IgD-negative memory B cell (primary cell): Measurements from ENCODE around the gene MAN2A2. TPM values are rescaled to one million over a fixed set of nuclear protein-coding genes. Genes with fewer than 3 reads are reported as not detected.
A peak's percentile ranks its signal among the peaks of the same experiment; 100 is the strongest.
"Not testable (repeated sequence)": the region's sequence is repeated elsewhere in the genome, so short reads cannot be mapped to it uniquely, and the experiment has no call there.

Source experiments
- H3K27ac Mint-ChIP-seq, 3 donors: one replicate each; pipeline ENCODE4 v1.8.0; 2020 to 2022; ENCODE audit warnings: mild to moderate bottlenecking in 3 of 3, mixed read lengths in 3 of 3, moderate library complexity in 1 of 3
- H3K27me3 Mint-ChIP-seq: one replicate; pipeline ENCODE4 v1.8.0; 2021; ENCODE audit warnings: mixed read lengths
- H3K36me3 Mint-ChIP-seq: one replicate; pipeline ENCODE4 v1.8.0; 2020; ENCODE audit warnings: mild to moderate bottlenecking, mixed read lengths
- H3K4me1 Mint-ChIP-seq, 3 donors: one replicate each; pipeline ENCODE4 v1.8.0; 2020 to 2022; ENCODE audit warnings: mixed read lengths in 3 of 3, mild to moderate bottlenecking in 1 of 3
- H3K4me3 Mint-ChIP-seq, 4 donors: one replicate each; pipeline ENCODE4 v1.8.0; 2020 to 2022; ENCODE audit warnings: mild to moderate bottlenecking in 4 of 4, mixed read lengths in 4 of 4, moderate library complexity in 3 of 4
- H3K9me3 Mint-ChIP-seq, 3 donors: one replicate each; pipeline ENCODE4 v1.8.0; 2020 to 2021; ENCODE audit warnings: mixed read lengths in 3 of 3, mild to moderate bottlenecking in 1 of 3
- polyA plus RNA-seq: library from polyadenylated mRNA; unstranded; fragments of 300-500 nt; fragmentation: Illumina TruSeq; gene quantifications from one replicate; pipeline ENCODE4 v1.2.3, GENCODE V29; 2021

The MAN2A2 gene
- polyA plus RNA-seq, 1 donor from 2014 or later: 9.1 TPM

DNA sequence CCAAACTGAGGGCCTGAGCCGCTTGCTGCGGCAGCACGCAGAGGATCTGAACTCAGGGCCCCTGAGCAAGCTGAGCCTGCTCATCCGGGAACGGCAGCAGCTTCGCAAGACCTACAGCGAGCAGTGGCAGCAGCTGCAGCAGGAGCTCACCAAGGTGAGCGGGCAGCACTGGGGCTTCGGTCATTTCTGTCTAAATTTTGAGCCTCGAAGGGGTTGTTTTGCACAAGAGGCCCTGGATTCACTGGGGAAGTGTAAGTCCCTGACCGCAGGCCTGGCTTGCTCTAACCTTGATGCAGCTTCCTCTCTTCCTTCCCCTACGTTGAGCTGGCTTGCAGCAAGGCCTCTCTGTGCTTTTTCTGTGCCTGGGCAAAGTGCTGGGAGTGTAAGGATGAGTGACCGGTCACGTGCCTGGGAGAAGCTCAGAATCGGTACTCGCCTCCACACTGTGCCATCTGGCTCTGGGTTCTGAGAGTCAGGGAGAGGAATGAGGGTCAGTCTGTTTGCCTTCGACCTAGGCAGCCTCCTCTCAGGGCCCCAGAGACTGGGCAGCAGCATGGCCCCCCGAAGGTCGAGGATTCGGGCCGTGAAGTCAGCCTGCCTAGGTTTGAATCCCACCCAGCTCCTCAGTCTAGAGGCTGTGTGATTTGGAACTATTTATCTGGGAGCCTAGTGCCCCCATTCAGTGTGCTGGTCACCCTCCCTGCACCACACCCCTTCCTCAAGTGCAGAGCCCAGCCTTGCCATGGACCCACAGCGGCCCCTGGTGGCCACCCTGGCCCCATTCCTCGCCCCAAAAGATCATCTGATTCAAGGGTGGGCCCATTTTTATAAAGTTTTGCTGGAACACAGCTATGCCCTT lies 17.4 kb upstream of the MAN2A2 start:
- Mint-ChIP-seq H3K4me1 (peaks cover 15 to 19% (median 16%) of the 10 kb centered on the region in 3 donors), H3K4me3 (peak overlapping the region; percentile 49 to 90 (median 79)), H3K36me3 (peaks cover 2% of the 10 kb centered on the region), H3K27me3 (peaks cover 1% of the 10 kb centered on the region), H3K9me3 (no peaks in the 10 kb centered on the region), H3K27ac (peak overlapping the region; percentile 46 to 76 (median 63))

- peaks cover 2% of the 10 kb centered on the region for H3K36me3 Mint-ChIP-seq
- H3K4me1 Mint-ChIP-seq: peaks cover 15 to 19% (median 16%) of the 10 kb centered on the region in 3 donors
- peaks cover 1% of the 10 kb centered on the region for H3K27me3 Mint-ChIP-seq
- H3K9me3 Mint-ChIP-seq: no peaks in the 10 kb centered on the region
- peak overlapping the region in 2 of 3 donors; percentile 46 to 63 for H3K27ac Mint-ChIP-seq
- H3K4me3 Mint-ChIP-seq: peak overlapping the region in 2 of 4 donors; percentile 49 to 90
Measured at GRCh38 chr15:90886291-90886614, 16.8 kb upstream of the MAN2A2 start.

- Mint-ChIP-seq H3K4me1 (peaks cover 15 to 19% (median 16%) of the 10 kb centered on the region in 3 donors), H3K4me3 (no peak overlapping the region), H3K27ac (no peak overlapping the region), H3K9me3 (no peaks in the 10 kb centered on the region), H3K36me3 (peaks cover 2% of the 10 kb centered on the region), H3K27me3 (peaks cover 1% of the 10 kb centered on the region)
Measured at GRCh38 chr15:90887037-90887481, 16.0 kb upstream of the MAN2A2 start.

- H3K4me3 Mint-ChIP-seq: peak overlapping the region in 1 of 4 donors; percentile 5
- H3K27me3 Mint-ChIP-seq: peaks cover 1% of the 10 kb centered on the region
- peaks cover 2% of the 10 kb centered on the region for H3K36me3 Mint-ChIP-seq
- H3K9me3 Mint-ChIP-seq: no peaks in the 10 kb centered on the region
- peaks cover 14 to 17% (median 16%) of the 10 kb centered on the region in 3 donors for H3K4me1 Mint-ChIP-seq
- peak overlapping the region in 1 of 3 donors; percentile 82 for H3K27ac Mint-ChIP-seq
Measured at GRCh38 chr15:90889313-90889730, 13.8 kb upstream of the MAN2A2 start.

- Mint-ChIP-seq H3K27me3 (peaks cover 1% of the 10 kb centered on the region), H3K27ac (peak overlapping the region in 1 of 3 donors; percentile 82), H3K4me1 (peaks cover 12 to 16% (median 15%) of the 10 kb centered on the region in 3 donors), H3K4me3 (peak overlapping the region in 1 of 4 donors; percentile 5), H3K9me3 (no peaks in the 10 kb centered on the region), H3K36me3 (peaks cover 3% of the 10 kb centered on the region)
Measured at GRCh38 chr15:90889736-90890456, 13.2 kb upstream of the MAN2A2 start.

GRCh38 chr15:90890839-90891238 lies 12.3 kb upstream of the MAN2A2 start:
- H3K27me3 Mint-ChIP-seq: peaks cover 1% of the 10 kb centered on the region
- H3K27ac Mint-ChIP-seq: no peak overlapping the region
- H3K4me1 Mint-ChIP-seq: peaks cover 5 to 9% (median 8%) of the 10 kb centered on the region in 3 donors
- no peaks in the 10 kb centered on the region for H3K9me3 Mint-ChIP-seq
- H3K36me3 Mint-ChIP-seq: peaks cover 3% of the 10 kb centered on the region
- H3K4me3 Mint-ChIP-seq: no peak overlapping the region

DNA sequence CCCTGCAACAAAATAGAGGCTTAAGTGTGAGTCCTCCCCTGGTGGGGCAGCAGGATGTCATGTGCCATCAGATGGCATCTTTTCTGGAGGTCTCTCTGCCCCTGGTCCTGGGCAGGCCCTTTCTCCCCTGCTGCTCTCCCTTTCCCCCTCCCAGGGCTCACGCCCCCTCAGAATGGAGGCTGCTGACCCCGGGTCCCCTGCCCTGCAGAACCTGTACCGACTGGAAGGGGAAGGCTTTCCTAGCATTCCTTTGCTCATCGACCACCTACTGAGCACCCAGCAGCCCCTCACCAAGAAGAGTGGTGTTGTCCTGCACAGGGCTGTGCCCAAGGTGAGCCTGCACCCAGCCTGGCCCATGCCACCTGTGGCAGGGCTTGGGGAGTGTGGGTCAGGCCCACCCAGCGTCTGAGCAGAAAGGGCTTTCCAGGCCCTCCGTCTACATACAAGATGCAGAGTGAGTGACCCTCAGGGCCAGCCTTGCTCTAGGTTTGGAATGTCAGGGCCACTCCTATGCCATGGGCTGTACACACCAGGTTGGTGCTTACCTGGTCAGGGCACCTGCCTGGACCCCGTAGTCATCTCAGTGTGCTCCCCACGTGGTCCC lies 11.7 kb upstream of the MAN2A2 start:
- H3K27me3 Mint-ChIP-seq: no peaks in the 10 kb centered on the region
- no peak overlapping the region for H3K27ac Mint-ChIP-seq
- no peak overlapping the region for H3K4me3 Mint-ChIP-seq
- H3K36me3 Mint-ChIP-seq: peaks cover 3% of the 10 kb centered on the region
- H3K9me3 Mint-ChIP-seq: no peaks in the 10 kb centered on the region
- peaks cover 2 to 8% (median 6%) of the 10 kb centered on the region in 3 donors for H3K4me1 Mint-ChIP-seq

- no peak overlapping the region for H3K4me3 Mint-ChIP-seq
- peak overlapping the region in 1 of 3 donors; percentile 13 for H3K27ac Mint-ChIP-seq
- H3K9me3 Mint-ChIP-seq: no peaks in the 10 kb centered on the region
- H3K27me3 Mint-ChIP-seq: no peaks in the 10 kb centered on the region
- H3K36me3 Mint-ChIP-seq: peaks cover 3% of the 10 kb centered on the region
- H3K4me1 Mint-ChIP-seq: peaks cover 8 to 13% (median 12%) of the 10 kb centered on the region in 3 donors
Measured at GRCh38 chr15:90892023-90892422, 11.1 kb upstream of the MAN2A2 start.

DNA sequence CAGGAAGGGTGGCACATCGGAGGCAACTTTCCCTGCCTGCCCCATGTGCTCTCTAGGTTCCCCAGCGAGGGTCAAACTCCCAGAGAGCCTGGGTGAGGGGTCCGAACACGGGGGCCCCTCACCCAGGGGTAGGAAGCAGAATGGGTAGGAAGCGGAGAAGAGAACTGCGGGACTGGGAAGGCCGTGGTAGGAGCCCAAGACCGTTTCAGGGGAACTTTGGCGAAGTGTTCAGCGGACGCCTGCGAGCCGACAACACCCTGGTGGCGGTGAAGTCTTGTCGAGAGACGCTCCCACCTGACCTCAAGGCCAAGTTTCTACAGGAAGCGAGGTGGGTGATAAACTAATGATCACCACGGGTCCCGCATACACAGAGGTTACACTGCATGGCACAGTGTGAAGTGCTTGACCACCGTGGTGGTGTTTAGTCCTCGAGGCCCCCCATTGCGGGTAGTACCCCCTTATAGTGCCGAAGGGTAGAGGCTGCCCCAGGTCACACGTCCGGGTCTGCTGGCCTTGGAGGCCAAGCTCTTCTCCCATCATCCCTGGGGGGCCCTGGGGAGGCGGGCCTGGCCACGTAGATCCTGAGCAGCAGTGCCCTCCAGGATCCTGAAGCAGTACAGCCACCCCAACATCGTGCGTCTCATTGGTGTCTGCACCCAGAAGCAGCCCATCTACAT lies 10.5 kb upstream of the MAN2A2 start:
- peaks cover 1% of the 10 kb centered on the region for H3K36me3 Mint-ChIP-seq
- no peaks in the 10 kb centered on the region for H3K27me3 Mint-ChIP-seq
- no peaks in the 10 kb centered on the region for H3K9me3 Mint-ChIP-seq
- H3K27ac Mint-ChIP-seq: no peak overlapping the region
- H3K4me3 Mint-ChIP-seq: no peak overlapping the region
- H3K4me1 Mint-ChIP-seq: peaks cover 12 to 19% (median 17%) of the 10 kb centered on the region in 3 donors

DNA sequence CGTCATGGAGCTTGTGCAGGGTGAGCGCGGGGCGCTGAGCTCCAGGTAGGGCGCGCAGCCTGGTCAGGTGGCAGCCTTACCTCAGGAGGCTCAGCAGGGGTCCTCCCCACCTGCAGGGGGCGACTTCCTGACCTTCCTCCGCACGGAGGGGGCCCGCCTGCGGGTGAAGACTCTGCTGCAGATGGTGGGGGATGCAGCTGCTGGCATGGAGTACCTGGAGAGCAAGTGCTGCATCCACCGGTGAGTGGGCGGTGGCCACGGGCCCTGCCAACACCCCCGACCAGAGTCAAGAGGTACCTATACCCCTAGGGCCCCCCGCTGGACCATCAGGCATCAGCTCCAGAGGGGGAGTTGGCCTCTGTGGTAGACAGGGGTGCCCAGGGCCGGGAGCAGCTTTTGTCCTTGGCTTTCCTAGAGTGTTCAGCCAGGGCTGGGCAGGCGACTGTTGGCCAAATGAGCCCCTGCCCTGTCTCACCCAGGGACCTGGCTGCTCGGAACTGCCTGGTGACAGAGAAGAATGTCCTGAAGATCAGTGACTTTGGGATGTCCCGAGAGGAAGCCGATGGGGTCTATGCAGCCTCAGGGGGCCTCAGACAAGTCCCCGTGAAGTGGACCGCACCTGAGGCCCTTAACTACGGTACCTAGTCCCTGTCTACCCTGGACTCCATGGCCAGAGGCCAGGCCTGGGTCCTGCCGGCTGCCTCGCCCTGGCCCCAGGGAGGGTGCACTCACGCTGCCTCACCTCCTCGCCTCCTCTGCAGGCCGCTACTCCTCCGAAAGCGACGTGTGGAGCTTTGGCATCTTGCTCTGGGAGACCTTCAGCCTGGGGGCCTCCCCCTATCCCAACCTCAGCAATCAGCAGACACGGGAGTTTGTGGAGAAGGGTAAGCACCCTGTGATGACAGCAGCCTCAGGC lies 9.7 kb upstream of the MAN2A2 start:
- Mint-ChIP-seq H3K27me3 (no peaks in the 10 kb centered on the region), H3K27ac (no peak overlapping the region), H3K4me3 (no peak overlapping the region), H3K9me3 (no peaks in the 10 kb centered on the region), H3K36me3 (peaks cover 1% of the 10 kb centered on the region), H3K4me1 (peaks cover 12 to 20% (median 19%) of the 10 kb centered on the region in 3 donors)

DNA sequence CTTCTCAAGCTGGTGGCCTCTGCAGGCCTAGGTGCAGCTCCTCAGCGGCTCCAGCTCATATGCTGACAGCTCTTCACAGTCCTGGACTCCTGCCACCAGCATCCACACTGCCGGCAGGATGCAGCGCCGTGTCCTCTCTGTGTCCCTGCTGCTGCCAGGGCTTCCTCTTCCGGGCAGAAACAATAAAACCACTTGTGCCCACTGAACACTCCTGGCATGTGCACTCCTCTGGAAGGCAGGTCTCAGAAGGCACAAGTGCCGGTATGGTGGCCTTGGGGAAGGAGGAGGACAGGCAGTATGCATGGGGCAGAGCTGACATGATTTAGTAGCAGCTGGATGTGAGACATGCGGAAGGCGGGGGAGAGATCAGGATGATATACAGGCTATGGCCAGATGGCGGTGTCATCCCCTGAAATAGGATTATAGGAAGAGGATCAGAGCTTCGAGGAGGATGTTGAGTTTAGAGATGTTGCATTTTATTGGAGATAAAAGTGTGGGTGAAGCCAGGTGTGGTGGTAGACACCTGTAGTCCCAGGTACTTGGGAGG lies 7.5 kb upstream of the MAN2A2 start:
- Mint-ChIP-seq H3K4me1 (peaks cover 12 to 22% (median 20%) of the 10 kb centered on the region in 3 donors), H3K9me3 (no peaks in the 10 kb centered on the region), H3K36me3 (peaks cover 1% of the 10 kb centered on the region), H3K27me3 (no peaks in the 10 kb centered on the region), H3K27ac (peak overlapping the region in 1 of 3 donors; percentile 4), H3K4me3 (peak overlapping the region in 1 of 4 donors; percentile 6)

- H3K36me3 Mint-ChIP-seq, H3K9me3 Mint-ChIP-seq, H3K27me3 Mint-ChIP-seq: not testable (repeated sequence)
- Mint-ChIP-seq H3K27ac (peak overlapping the region; percentile 25 to 89 (median 69)), H3K4me1 (peaks cover 22 to 34% (median 31%) of the 10 kb centered on the region in 3 donors), H3K4me3 (peak overlapping the region; percentile 34 to 83 (median 72))
Measured at GRCh38 chr15:90897131-90897655, 5.9 kb upstream of the MAN2A2 start.
